GM18907 (cell line): Measurements from ENCODE around the gene ILDR2.
"Not testable (repeated sequence)": the region's sequence is repeated elsewhere in the genome, so short reads cannot be mapped to it uniquely, and the experiment has no call there.

Experiments used
- ATAC-seq: cut with Tn5 transposase; IDR thresholded peaks from one replicate; pipeline ENCODE4 v1.9.1; 2021; ENCODE audit warnings: mild to moderate bottlenecking, moderate library complexity; ENCODE audit not compliant: unreplicated experiment

ILDR2 gene

GRCh38 chr1:166899769-166900168 is 75.6 kb downstream of the ILDR2 start:
- no peak for ATAC-seq

GRCh38 chr1:166895766-166896165 is 79.6 kb downstream of the ILDR2 start:
- no peak for ATAC-seq

GRCh38 chr1:166889776-166890175 is 85.6 kb downstream of the ILDR2 start:
- no peak for ATAC-seq

GRCh38 chr1:166888373-166889111 is 86.8 kb downstream of the ILDR2 start:
- ATAC-seq, result no peak

GRCh38 chr1:166884971-166885370 is 90.4 kb downstream of the ILDR2 start:
- peak; percentile 54 for ATAC-seq

- ATAC-seq, result peak; percentile 67
Observed at GRCh38 chr1:166884040-166884642, 91.2 kb downstream of the ILDR2 start.

GRCh38 chr1:166882893-166883292 is 92.4 kb downstream of the ILDR2 start:
- ATAC-seq, result no peak

GRCh38 chr1:166878173-166878917 is 97.0 kb downstream of the ILDR2 start:
- not testable (repeated sequence) for ATAC-seq

- ATAC-seq, result peak; percentile 3
Observed at GRCh38 chr1:166876540-166876838, 98.9 kb downstream of the ILDR2 start.

- ATAC-seq, result peak; percentile 91
Observed at GRCh38 chr1:166875734-166876539, 99.4 kb downstream of the ILDR2 start, which contains the start of gene TADA1. TSS of gene TADA1 (minus strand) at chr1:166876264. CDS start at chr1:166876233, 31 bp downstream.

- ATAC-seq, result no peak
Observed at GRCh38 chr1:166875302-166875733, 100.0 kb downstream of the ILDR2 start.

- ATAC-seq, result no peak
Observed at GRCh38 chr1:166874464-166874863, 100.9 kb downstream of the ILDR2 start.

- ATAC-seq, result no peak
Observed at GRCh38 chr1:166870584-166870983, 104.8 kb downstream of the ILDR2 start.

- ATAC-seq, result no peak
Observed at GRCh38 chr1:166869318-166870099, 105.8 kb downstream of the ILDR2 start.

- ATAC-seq, result no peak
Observed at GRCh38 chr1:166868639-166869038, 106.7 kb downstream of the ILDR2 start.

- ATAC-seq, result no peak
Observed at GRCh38 chr1:166865926-166866325, 109.4 kb downstream of the ILDR2 start.

- ATAC-seq, result no peak
Observed at GRCh38 chr1:166859597-166859996, 115.7 kb downstream of the ILDR2 start.

GRCh38 chr1:166858726-166859419 is 116.5 kb downstream of the ILDR2 start:
- no peak for ATAC-seq
